GDM1 (cell line): ENCODE data around the gene SLC17A9.
"Not testable (repeated sequence)": the region's sequence is repeated elsewhere in the genome, so short reads cannot be mapped to it uniquely, and the experiment has no call there.

Source experiments
- DNase-seq: peaks from one replicate; lab custom pipeline; 2025; lab: John Stamatoyannopoulos, UW

SLC17A9 gene

DNA sequence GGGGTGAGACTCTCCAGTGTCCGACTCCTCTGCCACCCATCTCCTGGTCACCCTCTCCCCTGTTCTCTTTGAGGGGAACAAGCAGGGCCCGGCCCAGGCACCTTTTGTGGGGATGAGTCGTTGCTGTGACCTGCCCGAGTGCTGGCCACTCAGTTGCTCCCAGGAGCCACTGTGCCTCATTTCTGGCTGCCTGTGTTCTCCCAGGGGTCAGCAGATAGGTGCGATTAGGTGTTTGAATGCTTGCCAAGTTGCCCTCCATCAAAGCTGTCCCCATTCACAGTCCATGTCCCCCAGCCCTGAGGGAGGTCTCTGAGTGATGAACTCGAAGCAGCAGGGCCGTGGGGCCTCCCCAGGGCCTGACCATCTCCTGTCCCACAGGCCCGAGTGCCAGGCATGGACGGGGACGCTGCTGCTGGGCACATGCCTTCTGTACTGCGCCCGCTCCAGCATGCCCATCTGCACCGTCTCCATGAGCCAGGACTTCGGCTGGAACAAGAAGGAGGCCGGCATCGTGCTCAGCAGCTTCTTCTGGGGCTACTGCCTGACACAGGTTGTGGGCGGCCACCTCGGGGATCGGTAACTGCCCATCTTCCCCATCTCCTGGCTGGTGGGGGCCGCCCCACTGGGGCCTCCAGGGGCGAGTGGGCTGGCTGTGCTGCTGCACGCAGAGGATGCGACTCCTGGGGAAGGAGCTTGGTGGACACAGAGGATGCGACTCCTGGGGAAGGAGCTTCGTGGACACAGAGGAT, 4.1 kb downstream of the SLC17A9 start:
- DNase-seq, result no peak

- DNase-seq, result no peak
Measured at GRCh38 chr20:62957136-62958117, 4.9 kb downstream of the SLC17A9 start.

GRCh38 chr20:62958388-62959100, 6.0 kb downstream of the SLC17A9 start:
- DNase-seq, result no peak

- no peak for DNase-seq
Measured at GRCh38 chr20:62959101-62959971, 6.8 kb downstream of the SLC17A9 start.

GRCh38 chr20:62959998-62960436, 7.5 kb downstream of the SLC17A9 start:
- DNase-seq, result no peak

- DNase-seq, result not testable (repeated sequence)
Measured at GRCh38 chr20:62960446-62961309, 8.2 kb downstream of the SLC17A9 start.

GRCh38 chr20:62961310-62961783, 8.8 kb downstream of the SLC17A9 start:
- no peak for DNase-seq

- no peak for DNase-seq
Measured at GRCh38 chr20:62961799-62962198, 9.3 kb downstream of the SLC17A9 start.

DNA sequence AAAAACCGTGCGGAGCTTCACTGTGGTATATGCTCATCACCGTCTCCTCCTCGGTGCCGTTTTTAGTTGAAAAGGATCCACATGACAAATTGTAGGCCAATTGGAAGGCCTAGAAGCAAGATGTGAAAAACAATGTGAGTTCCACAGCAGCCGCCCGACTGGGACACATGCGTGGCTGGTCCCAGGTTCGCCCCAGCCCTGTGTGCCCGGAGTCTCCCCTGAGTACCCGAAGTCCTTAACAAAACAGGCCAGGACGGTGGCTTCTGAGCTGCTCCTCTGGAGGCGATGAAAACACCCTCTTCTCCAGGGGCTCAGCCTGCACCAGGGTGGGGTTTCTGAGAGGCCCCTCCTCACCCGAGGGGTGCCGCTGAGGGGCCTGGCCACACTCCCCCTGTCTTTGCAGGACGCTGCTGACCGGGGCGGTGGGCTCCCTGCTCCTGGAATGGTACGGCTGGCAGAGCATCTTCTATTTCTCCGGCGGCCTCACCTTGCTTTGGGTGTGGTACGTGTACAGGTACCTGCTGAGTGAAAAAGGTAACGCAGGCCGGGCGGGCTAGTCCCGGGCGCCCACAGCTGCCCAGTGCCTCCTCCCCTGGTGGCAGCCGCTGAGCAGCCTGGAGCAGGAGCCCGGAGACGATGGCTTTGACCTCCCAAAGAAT, 9.8 kb downstream of the SLC17A9 start:
- DNase-seq, result no peak

DNA sequence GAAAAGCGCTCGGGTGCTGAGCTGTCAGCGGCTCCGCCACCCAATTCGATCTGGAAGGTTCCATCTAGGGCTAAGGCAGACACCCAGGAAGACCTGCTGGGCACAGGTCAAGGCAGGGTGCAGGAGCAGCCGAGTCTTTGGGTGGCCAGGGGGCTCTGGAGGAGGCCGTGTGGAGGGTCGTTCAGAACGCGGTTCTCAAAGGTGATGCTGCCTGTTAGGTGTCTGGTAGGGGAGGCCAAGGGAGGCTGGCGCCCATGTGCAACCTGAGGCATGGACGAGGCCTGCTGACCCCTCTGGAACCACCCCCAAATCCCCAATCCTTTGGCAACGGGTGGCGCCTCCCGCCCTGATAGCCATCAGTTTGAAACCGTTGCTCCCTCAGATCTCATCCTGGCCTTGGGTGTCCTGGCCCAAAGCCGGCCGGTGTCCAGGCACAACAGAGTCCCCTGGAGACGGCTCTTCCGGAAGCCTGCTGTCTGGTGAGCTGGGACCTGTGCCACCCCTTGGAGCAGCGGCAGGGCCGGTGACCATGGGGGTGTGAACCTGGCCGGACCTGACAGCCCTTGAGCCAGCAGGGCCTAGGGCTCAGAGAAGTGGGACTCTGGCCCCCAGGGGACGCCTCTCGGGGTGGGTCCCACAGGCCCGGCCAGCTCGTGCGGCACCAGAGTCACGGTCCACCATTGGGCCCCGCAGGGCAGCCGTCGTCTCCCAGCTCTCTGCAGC, 10.5 kb downstream of the SLC17A9 start:
- no peak for DNase-seq

- no peak for DNase-seq
Measured at GRCh38 chr20:62963614-62964397, 11.3 kb downstream of the SLC17A9 start.

- no peak for DNase-seq
Measured at GRCh38 chr20:62964700-62965099, 12.2 kb downstream of the SLC17A9 start.

DNA sequence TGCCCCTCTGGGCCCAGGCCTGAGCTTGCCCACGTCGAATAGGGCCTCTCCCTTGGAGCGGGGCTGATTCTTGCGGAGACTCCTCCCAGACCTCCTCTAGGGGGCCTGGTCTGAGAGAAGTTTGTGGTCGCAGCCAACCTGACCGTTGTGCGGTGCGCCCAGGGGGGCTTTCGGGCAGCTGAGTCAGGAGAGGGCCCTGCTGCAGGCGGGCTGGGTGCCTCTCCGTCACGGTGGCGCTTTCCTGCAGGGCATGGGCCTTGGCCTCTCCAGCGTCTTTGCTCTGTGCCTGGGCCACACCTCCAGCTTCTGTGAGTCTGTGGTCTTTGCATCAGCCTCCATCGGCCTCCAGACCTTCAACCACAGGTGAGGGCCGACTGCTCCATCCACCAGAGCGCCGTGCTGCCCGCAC, 12.9 kb downstream of the SLC17A9 start:
- DNase-seq, result no peak

- no peak for DNase-seq
Measured at GRCh38 chr20:62966212-62967148, 14.0 kb downstream of the SLC17A9 start.

DNA sequence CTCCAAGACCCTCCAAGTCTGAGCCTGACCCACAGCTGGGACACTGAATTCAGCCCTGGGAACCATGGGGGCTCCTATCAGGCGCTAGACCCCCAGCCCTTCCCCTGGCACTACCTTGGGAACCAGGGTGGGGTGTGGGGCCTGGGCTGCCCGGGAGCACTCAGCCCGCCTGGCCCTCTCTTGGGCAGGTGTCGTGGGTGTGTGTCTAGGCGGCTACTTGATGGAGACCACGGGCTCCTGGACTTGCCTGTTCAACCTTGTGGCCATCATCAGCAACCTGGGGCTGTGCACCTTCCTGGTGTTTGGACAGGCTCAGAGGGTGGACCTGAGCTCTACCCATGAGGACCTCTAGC, 14.6 kb downstream of the SLC17A9 start:
- DNase-seq, result no peak

DNA sequence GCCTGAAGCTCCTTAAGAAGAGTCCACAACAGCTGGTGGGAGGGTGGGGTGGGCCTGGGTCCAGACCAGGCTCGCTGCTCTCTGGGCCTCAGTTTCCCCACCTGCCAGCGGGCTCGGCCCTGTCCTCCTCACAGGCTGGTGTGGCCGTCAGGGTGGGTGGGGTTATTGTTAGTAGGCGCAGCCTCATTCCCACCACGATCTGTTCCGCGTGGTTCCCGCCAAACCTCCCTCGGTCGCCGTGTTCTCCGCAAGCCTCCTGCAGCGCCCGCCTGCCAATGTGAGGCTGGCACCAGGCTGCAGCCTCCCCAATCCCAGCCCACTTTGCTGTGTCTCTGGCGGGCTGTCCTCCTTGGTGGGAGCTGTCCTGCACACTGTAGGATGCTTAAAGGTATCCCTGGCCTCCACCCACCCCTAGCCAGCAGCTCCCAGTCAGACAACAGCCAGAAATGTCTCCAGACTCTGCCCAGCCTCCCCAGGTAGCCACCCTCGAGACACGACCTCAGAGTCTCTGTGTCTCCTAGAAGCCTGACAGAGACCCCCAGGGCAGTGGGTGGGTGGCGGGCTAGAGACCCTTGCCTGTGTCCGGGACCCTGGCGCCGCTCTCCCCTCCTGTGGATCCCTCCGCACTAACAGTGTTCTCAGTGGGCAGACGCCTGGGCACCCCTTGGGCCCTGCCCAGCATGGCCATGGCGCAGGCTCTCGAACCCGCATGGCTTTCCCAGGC, 15.3 kb downstream of the SLC17A9 start:
- no peak for DNase-seq
